Right ventricle myocardium superior (tissue), 1 donor: ENCODE measurements around the gene ITPR1. TPM values are rescaled to one million over a fixed set of nuclear protein-coding genes. Genes with fewer than 3 reads are reported as not detected.

Experiments
- ATAC-seq: fragments of 200-7000 bp; cut with Tn5 transposase; one replicate; pipeline ENCODE4 v1.9.1; 2020; ENCODE audit warnings: mild to moderate bottlenecking; ENCODE audit not compliant: poor library complexity
- DNase-seq: peaks from one replicate; pipeline ENCODE4 v3.0.0-alpha.2; 2020
- intact Hi-C: fragments of 100-400 bp; cut with DNase I; formaldehyde crosslinking; loops from one replicate; pipeline ENCODE4 v1.11.2; 2022
- total RNA-seq: library from RNA; stranded (reverse); fragmentation: NEBNext Ultra II Directional; extraction: Animal tissue kit (Norgen Biotek cat#: 25700); gene quantifications from one replicate; pipeline ENCODE4 v1.2.1, GENCODE V29; 2021
- donor health status: DM: no; HTN: yes; CAD: no; lungs with severe emphysema.

The ITPR1 gene
- total RNA-seq, 1 donor from 2014 or later = 17.1 TPM

DNA sequence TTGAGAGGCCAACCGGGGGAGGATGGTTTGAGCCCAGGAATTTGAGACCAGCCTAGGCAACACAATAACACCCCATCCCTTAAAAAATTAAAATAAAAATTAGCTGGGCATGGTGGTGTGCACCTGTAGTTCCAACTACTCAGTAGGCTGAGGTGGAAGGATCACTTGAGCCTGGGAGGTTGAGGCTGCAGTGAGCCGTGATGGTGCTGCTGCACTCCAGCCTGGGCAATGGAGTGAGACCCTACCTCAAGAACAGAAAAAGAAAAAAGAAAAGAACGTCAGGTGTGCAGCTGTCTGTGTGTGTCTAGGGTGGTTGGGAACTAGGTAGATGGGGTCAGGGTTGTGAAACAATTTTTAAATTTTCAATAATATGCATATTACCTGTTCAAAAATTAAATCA is 389.9 kb downstream of the ITPR1 start:
- intact Hi-C loops = no loop called here
- DNase-seq = no peak
- no peak for ATAC-seq

DNA sequence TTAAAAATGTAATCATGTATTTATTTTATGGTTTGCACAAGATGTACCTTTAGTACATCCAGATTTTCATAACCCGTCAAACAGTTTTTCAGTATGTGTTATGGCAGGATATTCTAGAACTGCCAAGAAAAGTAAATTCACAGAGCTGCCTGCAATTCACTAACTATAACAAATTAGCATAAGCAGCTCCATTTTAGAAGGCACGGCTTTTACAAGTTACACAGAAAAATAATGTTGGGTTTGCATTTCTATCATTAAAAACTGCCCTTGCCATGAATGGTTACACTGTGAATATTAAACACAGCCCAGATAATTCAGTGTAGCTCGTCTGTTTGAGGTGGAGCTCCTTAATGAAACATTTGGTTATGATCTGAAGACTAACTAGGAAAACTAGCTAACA is 391.7 kb downstream of the ITPR1 start:
- DNase-seq (no peak), ATAC-seq (no peak)
- intact Hi-C loops = no loop called here

- no peak for ATAC-seq
- intact Hi-C loops = no loop called here
Measured at GRCh38 chr3:4885316-4885715, 392.2 kb downstream of the ITPR1 start.

GRCh38 chr3:4886448-4886847 is 393.3 kb downstream of the ITPR1 start:
- no peak for DNase-seq
- no peak for ATAC-seq
- intact Hi-C loops = no loop called here

More at GRCh38 chr3:4885316-4885715, 392.2 kb downstream of the ITPR1 start:
- no peak for DNase-seq

DNA sequence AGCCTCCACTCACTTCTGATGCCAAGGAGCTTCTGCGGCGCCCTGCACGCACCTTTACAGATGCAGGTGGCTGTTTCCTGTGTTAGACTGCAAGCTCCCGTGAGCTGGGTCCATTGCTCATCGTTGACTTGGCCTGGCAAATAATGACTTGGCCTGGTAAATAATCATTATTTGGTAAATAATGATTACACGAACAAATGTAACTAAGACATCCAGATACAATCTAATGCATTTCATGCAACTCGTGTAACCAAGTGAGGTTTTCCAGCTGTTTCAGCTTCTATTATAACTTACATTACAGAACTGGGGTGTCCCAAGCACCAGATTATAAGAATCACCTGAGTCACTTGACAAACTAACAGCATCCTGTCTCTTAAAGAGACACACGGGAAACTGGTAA is 394.0 kb downstream of the ITPR1 start:
- no peak for ATAC-seq
- no peak for DNase-seq
- intact Hi-C loops = no loop called here

DNA sequence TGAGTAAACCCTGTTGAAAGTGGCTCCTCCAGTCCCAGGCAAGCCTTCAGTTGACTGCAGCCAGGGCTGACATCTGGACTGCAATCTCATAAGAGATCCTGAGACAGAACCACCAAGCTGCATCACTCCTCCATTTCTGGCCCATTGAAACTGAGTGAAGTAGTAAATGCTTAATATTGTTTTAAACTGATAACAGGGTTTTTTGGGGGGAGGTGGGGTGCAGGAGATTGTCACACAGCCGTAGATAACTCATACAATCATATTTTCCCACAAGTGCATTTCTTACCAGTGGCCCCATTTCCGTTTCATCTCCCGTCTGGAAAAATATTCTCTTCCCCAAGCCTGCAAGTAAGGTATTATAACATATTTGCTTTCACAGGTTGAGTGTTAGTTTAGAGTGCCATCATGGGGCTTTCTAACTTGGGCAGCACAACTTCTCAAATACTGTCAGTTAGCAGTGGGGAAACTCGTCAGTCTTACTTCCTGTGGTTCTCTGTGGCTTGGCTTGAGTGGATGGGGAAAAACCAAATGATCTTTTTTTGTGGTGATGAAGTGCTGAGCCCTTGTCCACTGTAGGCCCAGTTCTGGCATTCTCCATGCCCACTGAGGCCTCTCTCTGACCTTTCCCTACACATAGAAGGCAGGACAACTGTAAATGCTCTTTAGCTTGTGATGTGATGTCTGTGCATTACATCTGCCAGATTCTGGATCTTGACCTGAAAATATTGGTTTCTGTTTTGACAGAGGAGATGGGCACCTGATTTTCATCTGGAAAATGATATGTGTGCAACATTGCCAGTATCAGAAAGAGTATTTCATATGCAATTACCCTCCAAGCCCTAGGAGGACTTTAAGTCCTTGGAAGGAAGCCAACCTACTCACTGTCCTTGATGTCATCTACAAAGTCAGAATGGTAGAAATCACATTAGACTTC is 396.0 kb downstream of the ITPR1 start:
- ATAC-seq = peak; percentile 58
- intact Hi-C loops = no loop called here
- DNase-seq = no peak

- intact Hi-C loops = no loop called here
- no peak for ATAC-seq
- no peak for DNase-seq
Measured at GRCh38 chr3:4889896-4890295, 396.7 kb downstream of the ITPR1 start.

GRCh38 chr3:4894891-4895530 is 401.9 kb downstream of the ITPR1 start:
- intact Hi-C loops = no loop called here
- ATAC-seq (no peak), DNase-seq (no peak)

- ATAC-seq (no peak), DNase-seq (no peak)
- intact Hi-C loops = no loop called here
Measured at GRCh38 chr3:4895838-4896237, 402.7 kb downstream of the ITPR1 start.

Other genes starting within 250 kb of the ITPR1 start
- 15.4 TPM for gene SETMAR, start 190.0 kb upstream of the ITPR1 start, total RNA-seq
- 7.6 TPM for gene SUMF1, start 26.1 kb upstream of the ITPR1 start, total RNA-seq